Activated CD8-positive, alpha-beta memory T cell treated with anti-CD3 and anti-CD28 coated beads, Interleukin-2, amount 50 U/mL, for 1 hour (primary cell): ENCODE data around the gene ZWILCH.
"Not testable (repeated sequence)": the region's sequence is repeated elsewhere in the genome, so short reads cannot be mapped to it uniquely, and the experiment has no call there.

Experiments
- DNase-seq: peaks from one replicate; pipeline ENCODE4 v3.0.0-alpha.2; 2020; ENCODE audit errors: extremely low read depth

ZWILCH gene

GRCh38 chr15:66488525-66488924 lies 16.6 kb upstream of the ZWILCH start:
- no peak for DNase-seq

- no peak for DNase-seq
Measured at GRCh38 chr15:66489179-66489791, 15.8 kb upstream of the ZWILCH start.

GRCh38 chr15:66491846-66492245 lies 13.3 kb upstream of the ZWILCH start:
- DNase-seq = no peak

- no peak for DNase-seq
Measured at GRCh38 chr15:66494262-66494661, 10.9 kb upstream of the ZWILCH start.

GRCh38 chr15:66496951-66497501 lies 8.1 kb upstream of the ZWILCH start:
- DNase-seq = no peak

- DNase-seq = peak; percentile 85
Measured at GRCh38 chr15:66497502-66498455, 7.3 kb upstream of the ZWILCH start, which contains the start of gene SNAPC5. TSS of gene SNAPC5 (minus strand) at chr15:66497762. CDS start at chr15:66497731, 31 bp downstream.

GRCh38 chr15:66498501-66499386 lies 6.4 kb upstream of the ZWILCH start:
- DNase-seq = no peak

GRCh38 chr15:66500346-66500745 lies 4.8 kb upstream of the ZWILCH start:
- not testable (repeated sequence) for DNase-seq

GRCh38 chr15:66502491-66502890 lies 2.6 kb upstream of the ZWILCH start:
- no peak for DNase-seq

GRCh38 chr15:66503041-66503648 lies 2.0 kb upstream of the ZWILCH start:
- DNase-seq = not testable (repeated sequence)

- DNase-seq = no peak
Measured at GRCh38 chr15:66503780-66504562, 1.2 kb upstream of the ZWILCH start.

- DNase-seq = no peak
Measured at GRCh38 chr15:66505430-66505811, 295 bp downstream of the ZWILCH start.

- DNase-seq = no peak
Measured at GRCh38 chr15:66505818-66506217, 692 bp downstream of the ZWILCH start.

GRCh38 chr15:66508293-66508883 lies 3.3 kb downstream of the ZWILCH start:
- DNase-seq = no peak

- no peak for DNase-seq
Measured at GRCh38 chr15:66514586-66514985, 9.5 kb downstream of the ZWILCH start.

GRCh38 chr15:66515901-66516322 lies 10.8 kb downstream of the ZWILCH start:
- DNase-seq = no peak

- no peak for DNase-seq
Measured at GRCh38 chr15:66523926-66524325, 18.8 kb downstream of the ZWILCH start.

GRCh38 chr15:66524838-66525237 lies 19.7 kb downstream of the ZWILCH start:
- no peak for DNase-seq

- no peak for DNase-seq
Measured at GRCh38 chr15:66535056-66535455, 29.9 kb downstream of the ZWILCH start.

GRCh38 chr15:66542896-66543295 lies 37.8 kb downstream of the ZWILCH start:
- no peak for DNase-seq
